ENCODE results near the gene SCO1.
A peak's percentile ranks its signal among the peaks of the same experiment; 100 is the strongest.
"Not testable (repeated sequence)": the region's sequence is repeated elsewhere in the genome, so short reads cannot be mapped to it uniquely, and the experiment has no call there.

The SCO1 gene

GRCh38 chr17:10725262-10725661 is 27.9 kb upstream of the SCO1 start:
- DNase-seq: no peak

DNA sequence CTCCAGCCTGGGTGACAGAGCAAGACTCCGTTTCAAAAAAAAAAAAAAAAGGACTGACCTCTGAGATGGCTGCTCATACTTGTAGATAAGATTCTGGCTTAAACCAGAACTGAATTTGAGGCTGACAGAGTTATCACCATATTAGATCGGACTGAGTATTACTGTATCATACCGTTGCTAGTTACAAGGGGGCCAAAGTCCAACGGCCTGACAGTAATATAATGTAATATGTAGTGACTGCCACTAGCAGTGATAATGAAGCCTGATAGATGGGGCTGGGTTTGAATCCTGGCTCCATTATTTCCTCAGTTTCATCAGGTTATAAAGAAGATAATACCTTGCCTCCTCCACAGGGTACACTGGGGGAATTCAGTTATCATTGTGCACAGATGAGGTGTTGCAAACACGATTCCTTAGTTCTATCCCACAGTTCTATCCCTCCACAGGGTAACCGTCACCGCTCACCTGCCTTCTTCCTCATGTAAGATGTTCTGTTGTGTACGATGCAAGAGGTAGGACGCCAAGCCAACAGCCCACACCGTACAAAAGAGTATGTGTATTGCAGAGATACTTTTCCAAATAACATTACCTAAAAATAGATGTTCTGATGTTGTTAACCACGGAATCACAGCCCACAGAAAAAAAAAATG is 27.3 kb upstream of the SCO1 start:
- no peak for DNase-seq

- no peak for DNase-seq
Measured at GRCh38 chr17:10718547-10718946, 21.2 kb upstream of the SCO1 start.

- no peak for DNase-seq
Measured at GRCh38 chr17:10716218-10716617, 18.9 kb upstream of the SCO1 start.

- DNase-seq: no peak
Measured at GRCh38 chr17:10713318-10713717, 16.0 kb upstream of the SCO1 start.

GRCh38 chr17:10705727-10706126 is 8.4 kb upstream of the SCO1 start:
- DNase-seq: no peak

- no peak for DNase-seq
Measured at GRCh38 chr17:10702574-10702973, 5.2 kb upstream of the SCO1 start.

- DNase-seq: peak; percentile 55
Measured at GRCh38 chr17:10699856-10700255, 2.5 kb upstream of the SCO1 start.

- peak; percentile 25 for DNase-seq
Measured at GRCh38 chr17:10698096-10698818, 924 bp upstream of the SCO1 start.

- not testable (repeated sequence) for DNase-seq
Measured at GRCh38 chr17:10695875-10696407, 1.4 kb downstream of the SCO1 start.

DNA sequence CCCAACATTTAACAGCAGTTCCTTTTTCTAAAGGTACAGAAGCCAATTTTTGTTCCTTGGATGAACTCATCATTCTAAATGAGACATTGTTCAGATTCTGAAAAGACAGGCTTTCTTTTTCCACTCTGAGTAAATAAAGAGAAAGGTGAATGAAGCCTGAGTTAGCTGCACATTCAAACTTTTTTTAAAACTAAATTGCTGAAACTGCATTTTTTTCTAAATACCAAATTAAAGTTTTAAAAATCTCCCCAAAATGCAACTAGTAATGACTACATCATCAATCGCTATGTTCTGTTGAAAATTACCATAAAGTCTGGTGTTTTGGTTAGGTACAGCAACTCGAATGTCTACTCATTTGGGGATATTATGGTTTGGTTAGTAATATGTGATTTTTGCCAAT is 9.8 kb downstream of the SCO1 start:
- no peak for DNase-seq

DNA sequence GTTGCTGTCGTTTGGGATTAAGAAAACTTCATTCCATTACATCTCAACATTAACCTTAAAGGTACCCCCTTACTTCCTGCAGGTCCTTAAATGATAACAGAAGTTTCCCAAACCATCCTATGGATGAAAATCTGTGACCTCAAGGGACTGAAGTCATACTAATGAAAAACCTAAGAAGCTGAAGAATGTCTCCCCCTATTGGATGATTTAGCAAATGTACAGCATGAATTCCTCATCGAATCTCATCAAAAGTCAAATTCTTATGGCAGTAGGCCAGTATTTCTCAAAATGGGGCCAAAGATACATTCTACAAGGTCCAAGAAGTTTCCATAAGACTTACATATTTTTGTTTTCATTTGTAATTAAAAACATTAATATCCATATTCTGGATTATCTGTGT is 13.5 kb downstream of the SCO1 start:
- DNase-seq: peak; percentile 31

GRCh38 chr17:10681866-10682446 is 15.4 kb downstream of the SCO1 start:
- no peak for DNase-seq

DNA sequence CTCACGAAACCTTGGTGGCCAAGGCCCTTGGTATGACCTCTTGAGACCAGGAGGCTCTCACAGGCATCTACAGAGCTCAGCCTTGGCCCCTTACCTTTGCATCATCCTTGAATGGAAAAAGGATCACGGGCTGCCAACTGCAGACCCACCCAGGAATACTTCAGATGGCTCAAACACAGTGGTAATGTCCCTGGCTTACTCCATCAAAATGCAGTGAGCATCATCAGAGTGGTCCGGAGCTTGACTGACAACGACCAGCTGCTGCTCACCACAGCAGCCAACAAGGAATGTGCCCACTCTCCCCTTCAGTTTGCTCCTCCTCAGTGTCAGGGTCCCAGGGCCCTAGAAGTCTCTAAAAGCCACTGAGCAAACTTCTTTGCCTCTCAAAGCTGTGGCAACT is 22.6 kb downstream of the SCO1 start:
- DNase-seq: no peak

GRCh38 chr17:10673312-10673711 is 24.0 kb downstream of the SCO1 start:
- no peak for DNase-seq

- DNase-seq: no peak
Measured at GRCh38 chr17:10668775-10669174, 28.6 kb downstream of the SCO1 start.

DNA sequence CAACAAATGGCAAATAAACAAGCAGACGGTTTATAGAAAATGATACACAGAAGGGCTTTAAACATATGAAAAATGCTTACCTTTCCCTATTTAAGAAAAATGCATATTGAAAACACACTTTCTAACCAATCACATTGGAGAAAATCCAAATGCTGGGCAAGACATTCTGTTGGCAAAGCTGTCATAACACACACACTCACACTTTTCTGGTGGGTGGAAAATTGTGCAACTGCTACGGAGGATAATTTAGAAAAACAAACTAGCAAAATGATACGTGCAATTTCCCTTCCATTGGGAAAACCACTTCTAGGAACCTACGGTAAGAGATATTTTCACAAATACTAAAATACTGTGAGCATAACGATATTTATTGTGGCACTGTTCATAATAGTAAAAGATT is 30.4 kb downstream of the SCO1 start:
- DNase-seq: no peak

DNA sequence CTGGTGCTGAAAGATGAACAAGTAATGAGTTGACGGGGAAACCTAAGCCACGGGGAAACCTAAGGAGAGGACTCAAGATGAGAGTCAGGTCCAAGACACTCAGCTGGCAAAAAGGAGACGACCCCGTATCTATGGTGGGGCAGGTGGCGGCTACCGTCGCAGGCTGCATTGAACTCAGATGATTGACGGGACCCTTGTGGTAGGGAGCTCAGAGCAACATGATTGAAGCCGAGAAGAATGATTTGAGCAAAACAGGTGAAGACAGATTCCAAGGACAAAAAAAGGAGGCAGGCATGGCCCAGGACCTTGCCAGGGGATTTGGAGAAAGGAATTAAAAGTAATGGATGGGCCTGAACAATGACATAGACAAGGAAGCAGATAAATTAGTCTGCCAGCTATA is 32.8 kb downstream of the SCO1 start:
- no peak for DNase-seq

- DNase-seq: no peak
Measured at GRCh38 chr17:10663231-10663630, 34.1 kb downstream of the SCO1 start.

DNA sequence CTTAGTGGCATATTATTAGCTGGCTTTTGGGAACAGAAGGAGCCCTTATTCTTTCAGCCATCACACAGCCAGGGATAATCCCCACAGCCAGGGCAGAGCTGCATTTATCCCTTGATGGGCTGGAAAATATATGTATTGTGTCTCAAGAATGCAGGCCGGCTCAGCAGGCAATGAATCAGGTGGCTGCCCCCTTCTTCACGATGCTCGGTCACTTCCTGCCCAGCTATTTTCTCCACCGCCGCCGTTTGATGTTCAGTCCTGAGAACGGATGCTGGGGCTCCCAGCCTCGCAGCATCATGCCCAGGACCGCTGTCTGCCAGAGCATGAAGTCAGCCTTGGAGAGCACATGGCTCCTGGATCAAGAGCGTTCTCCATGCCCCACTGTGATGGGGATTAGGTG is 35.9 kb downstream of the SCO1 start:
- no peak for DNase-seq

DNA sequence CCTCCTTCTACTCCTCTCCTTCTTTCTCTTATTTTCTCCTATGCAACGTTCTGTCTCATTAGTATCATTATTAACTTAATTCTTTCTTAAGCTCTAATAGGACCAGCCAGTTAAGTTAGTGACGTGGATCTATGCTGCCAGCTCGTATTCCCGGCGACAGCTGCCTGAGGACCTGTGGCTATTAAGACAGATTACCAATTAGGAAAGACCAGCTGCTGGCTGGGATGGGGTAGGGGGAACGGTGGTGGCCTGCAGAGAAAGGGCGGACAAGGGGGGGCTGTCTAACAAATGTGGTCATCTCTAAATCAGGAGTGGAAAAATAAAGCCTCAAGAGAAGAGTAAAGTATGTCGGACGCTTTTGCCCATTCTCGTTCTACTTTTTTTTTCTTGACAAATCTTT is 39.5 kb downstream of the SCO1 start:
- no peak for DNase-seq

- DNase-seq: no peak
Measured at GRCh38 chr17:10657148-10657547, 40.2 kb downstream of the SCO1 start, which contains the start of gene MYH3. Gene MYH3 (minus strand): TSS chr17:10657309. CDS start chr17:10655064, 2,245 bp downstream.

DNA sequence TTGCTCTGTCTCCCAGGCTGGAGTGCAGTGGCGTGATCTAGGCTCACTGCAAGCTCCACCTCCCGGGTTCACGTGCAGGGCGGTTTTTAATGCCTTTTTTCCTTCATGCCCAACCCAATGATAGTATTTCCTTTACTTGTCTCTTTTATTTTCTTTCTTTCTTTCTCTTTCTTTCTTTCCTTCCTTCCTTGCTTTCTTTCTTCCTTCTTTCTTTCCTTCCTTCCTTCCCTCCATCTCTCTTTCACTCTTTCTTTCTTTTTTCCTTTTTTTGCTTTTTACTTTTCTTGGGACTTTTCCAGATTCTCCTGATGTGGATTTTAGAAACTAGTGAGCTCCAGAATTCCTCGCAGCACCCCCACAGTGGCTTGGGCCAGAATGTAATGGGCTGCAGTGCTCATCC is 43.3 kb downstream of the SCO1 start:
- DNase-seq: no peak

All from activated CD4-positive, alpha-beta T cell treated with anti-CD3 and anti-CD28 coated beads, Interleukin-10, Interleukin-2, amounts not matched to agents 100 ng/mL and 50 ng/mL, durations not matched to agents 16 hours and 8 hours (primary cell).